HAP-1 (cell line): ENCODE data around the gene ADAM8.

ENCODE experiments used
- DNase-seq, 2 experiments: peaks; one replicate each; pipeline ENCODE4 v3.0.0-alpha.2; 2016 to 2020; ENCODE audit warnings: low spot score in 2 of 2
- H3K27me3 ChIP-seq: fragments of 250-450 bp; sonication (Bioruptor Pico); 2 replicates; pipeline ENCODE4 v1.5.1; 2020; ENCODE audit warnings: low read depth, mild to moderate bottlenecking, moderate library complexity
- H3K36me3 ChIP-seq: fragments of 250-450 bp; sonication (Bioruptor Pico); replicated peaks from 2 replicates; pipeline ENCODE4 v1.5.1; 2020; ENCODE audit warnings: mild to moderate bottlenecking
- H3K4me1 ChIP-seq: fragments of 250-450 bp; sonication (Bioruptor Pico); 2 replicates; pipeline ENCODE4 v1.5.1; 2020; ENCODE audit warnings: mild to moderate bottlenecking
- H3K4me3 ChIP-seq: fragments of 250-450 bp; sonication (Bioruptor Pico); 2 replicates; pipeline ENCODE4 v1.5.1; 2020; ENCODE audit warnings: mild to moderate bottlenecking, moderate library complexity
- H3K9me3 ChIP-seq: fragments of 250-450 bp; sonication (Bioruptor Pico); 2 replicates; pipeline ENCODE4 v1.5.1; 2020; ENCODE audit warnings: mild to moderate bottlenecking, moderate library complexity
- in situ Hi-C: fragments of 300-500 bp; cut with MboI; formaldehyde crosslinking; loops from 3 replicates; pipeline ENCODE4 v1.14.3; 2020; ENCODE audit warnings: low sequenced_read_pairs, inconsistent platforms, mixed read lengths

Gene ADAM8

GRCh38 chr10:133213641-133214467 is 62.8 kb downstream of the ADAM8 start:
- Histone ChIP-seq H3K27me3 (0 out of 2 replicates have a peak, but pooled peaks cover 4% of the 10 kb centered on the region), H3K9me3 (no peaks in the 10 kb centered on the region), H3K4me3 (no peak overlapping the region), H3K36me3 (no peaks in the 10 kb centered on the region), H3K4me1 (no peaks in the 10 kb centered on the region)
- no peak for DNase-seq
- in situ Hi-C loops = no loop called here

GRCh38 chr10:133212853-133213494 is 63.7 kb downstream of the ADAM8 start:
- H3K4me3 ChIP-seq = no peak overlapping the region
- H3K4me1 ChIP-seq = no peaks in the 10 kb centered on the region
- no peak for DNase-seq
- no peaks in the 10 kb centered on the region for H3K36me3 ChIP-seq
- no peaks in the 10 kb centered on the region for H3K9me3 ChIP-seq
- H3K27me3 ChIP-seq = 0 out of 2 replicates have a peak, but pooled peaks cover 4% of the 10 kb centered on the region
- in situ Hi-C loops = no loop called here
